Activated CD8-positive, alpha-beta memory T cell treated with anti-CD3 and anti-CD28 coated beads for 36 hours (primary cell): ENCODE results near the gene ZP4. TPM values are rescaled to one million over a fixed set of nuclear protein-coding genes. Genes with fewer than 3 reads are reported as not detected.

Source experiments
- CTCF ChIA-PET: fragments of 350-600 bp; sonication (Branson Sonifier 250); formaldehyde crosslinking; loops from one replicate; lab custom pipeline; 2021; ENCODE audit warnings: antibody characterized with exemption; lab: Charles Lee
- POLR2A ChIA-PET: fragments of 350-600 bp; sonication (Branson Sonifier 250); formaldehyde crosslinking; loops from one replicate; lab custom pipeline; 2021; ENCODE audit warnings: antibody characterized with exemption; lab: Charles Lee
- total RNA-seq, 2 experiments: library from RNA; stranded (reverse); gene quantifications; one replicate each; pipeline ENCODE4 v1.2.3, GENCODE V29; 2021

Gene ZP4, protein sequence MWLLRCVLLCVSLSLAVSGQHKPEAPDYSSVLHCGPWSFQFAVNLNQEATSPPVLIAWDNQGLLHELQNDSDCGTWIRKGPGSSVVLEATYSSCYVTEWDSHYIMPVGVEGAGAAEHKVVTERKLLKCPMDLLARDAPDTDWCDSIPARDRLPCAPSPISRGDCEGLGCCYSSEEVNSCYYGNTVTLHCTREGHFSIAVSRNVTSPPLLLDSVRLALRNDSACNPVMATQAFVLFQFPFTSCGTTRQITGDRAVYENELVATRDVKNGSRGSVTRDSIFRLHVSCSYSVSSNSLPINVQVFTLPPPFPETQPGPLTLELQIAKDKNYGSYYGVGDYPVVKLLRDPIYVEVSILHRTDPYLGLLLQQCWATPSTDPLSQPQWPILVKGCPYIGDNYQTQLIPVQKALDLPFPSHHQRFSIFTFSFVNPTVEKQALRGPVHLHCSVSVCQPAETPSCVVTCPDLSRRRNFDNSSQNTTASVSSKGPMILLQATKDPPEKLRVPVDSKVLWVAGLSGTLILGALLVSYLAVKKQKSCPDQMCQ
- not detected for total RNA-seq

DNA sequence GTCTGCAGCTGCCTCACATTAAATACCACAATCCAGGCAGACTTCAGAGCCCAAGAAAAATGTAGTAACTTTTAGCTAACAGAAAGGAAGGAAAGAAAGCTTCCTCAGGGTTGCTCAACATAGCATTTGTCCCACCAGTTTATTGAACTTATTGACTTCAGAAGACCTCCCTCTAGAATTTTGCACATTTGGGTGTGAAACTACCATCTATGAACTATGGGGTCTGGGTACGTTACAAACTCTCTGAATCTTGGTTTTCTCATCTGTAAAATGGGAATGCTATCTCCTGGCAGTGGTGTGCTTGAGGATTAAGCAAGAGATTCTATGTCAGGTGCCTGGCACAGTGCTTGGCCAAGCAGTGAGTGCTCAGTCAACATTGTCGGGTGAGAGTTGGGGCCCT, at the start of gene ZP4:
Gene ZP4 (minus strand): TSS at position 101 of the 400 bp plus-strand sequence. CDS start 287 bp downstream, outside the sequence.
- CTCF ChIA-PET: no interaction called here
- POLR2A ChIA-PET: no interaction called here

DNA sequence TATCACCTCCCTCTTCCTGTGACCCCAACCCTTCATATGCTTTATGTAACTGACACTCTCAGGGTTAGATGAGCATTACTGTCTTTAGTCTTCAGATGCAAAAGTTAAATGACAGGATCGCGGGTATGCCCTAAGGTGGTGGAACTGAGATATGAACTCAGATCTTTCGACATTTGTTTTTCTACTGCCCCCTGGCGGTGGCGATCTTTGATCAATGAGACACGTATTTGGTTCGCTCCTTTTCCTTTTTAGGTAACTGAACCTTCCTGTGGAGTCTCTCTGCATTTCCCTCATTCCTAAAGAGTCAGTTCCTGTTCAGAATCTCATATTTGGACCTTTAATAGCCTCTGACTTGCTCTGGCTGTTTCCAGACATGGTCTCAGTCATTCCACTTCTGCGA, 47.8 kb upstream of the ZP4 start:
- ChIA-PET POLR2A (no interaction called here), CTCF (no interaction called here)

DNA sequence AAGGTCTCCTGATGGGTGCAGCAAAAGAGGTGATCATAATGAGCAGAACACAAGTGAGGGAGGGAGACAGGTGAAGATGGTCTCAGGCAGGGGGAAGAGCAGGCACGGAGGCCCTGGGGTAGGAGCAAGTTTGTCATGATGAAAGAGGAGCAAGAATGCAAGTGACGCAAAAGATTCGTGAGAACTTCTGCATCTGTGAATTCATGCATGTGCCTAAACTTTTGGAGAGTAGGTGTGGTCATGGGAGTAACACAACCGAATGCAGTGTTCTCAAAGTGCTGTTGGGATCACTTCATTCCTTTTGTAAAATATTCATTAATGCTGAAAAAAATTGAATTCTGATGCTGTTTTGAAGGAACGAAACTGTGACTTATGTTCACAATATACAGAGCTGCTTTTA, 47.3 kb upstream of the ZP4 start:
- CTCF ChIA-PET: no interaction called here

DNA sequence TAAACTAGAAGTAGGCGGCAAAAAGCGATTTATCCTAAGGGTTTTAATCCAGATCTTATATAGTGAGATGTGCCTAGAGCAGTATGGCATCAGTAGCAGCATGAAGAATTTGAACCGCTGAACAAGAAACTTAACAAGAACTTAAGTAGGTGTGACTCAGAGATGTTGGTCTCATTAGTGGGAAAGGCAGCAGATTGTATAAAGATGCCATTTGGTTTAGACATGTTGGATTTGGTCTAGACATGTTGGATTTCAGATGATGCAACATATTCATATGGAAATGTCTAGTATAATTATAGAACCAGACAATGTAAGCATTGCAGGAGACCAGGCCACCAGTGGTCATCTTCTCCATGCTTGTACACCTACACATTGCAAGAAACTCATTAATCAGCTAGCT, 42.1 kb upstream of the ZP4 start:
- POLR2A ChIA-PET: no interaction called here
- CTCF ChIA-PET: no interaction called here

More for the DNA sequence above, 47.3 kb upstream of the ZP4 start:
- POLR2A ChIA-PET: no interaction called here

DNA sequence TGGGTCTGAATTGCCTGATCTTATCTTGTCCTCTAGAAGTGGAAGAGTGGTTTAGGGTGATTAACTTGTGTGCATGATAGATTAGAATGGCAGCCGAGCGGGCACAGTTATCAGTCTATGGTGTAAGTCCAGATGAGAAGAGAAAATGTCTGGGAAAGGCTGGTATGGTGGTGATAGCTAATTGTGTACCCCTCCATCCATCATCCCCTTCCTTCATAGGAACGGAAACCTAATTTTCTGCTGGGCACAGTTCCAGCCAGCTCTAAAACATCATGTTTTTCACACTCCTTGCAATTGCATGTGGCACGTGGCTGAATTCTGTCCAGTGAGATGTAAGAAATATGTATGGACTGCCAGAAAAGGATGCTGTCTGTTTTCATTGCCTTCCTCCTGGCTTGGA, 40.9 kb upstream of the ZP4 start:
- POLR2A ChIA-PET: no interaction called here
- CTCF ChIA-PET: no interaction called here

DNA sequence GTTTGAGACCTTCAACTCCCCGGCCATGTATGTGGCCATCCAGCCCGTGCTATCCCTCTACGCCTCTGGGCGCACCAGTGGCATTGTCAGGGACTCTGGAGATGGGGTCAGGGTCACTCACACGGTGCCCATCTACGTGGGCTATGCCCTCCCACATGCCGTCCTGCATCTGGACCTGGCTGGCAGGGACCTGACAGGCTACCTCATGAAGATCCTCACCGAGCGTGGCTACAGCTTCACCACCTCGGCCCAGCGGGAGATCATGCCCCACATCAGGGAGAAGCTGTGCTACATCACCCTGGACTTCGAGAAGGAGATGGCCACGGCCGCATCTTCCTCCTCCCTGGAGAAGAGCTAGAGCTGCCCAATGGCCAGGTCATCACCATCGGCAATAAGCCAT, 36.5 kb upstream of the ZP4 start:
- CTCF ChIA-PET: no interaction called here
- POLR2A ChIA-PET: no interaction called here

DNA sequence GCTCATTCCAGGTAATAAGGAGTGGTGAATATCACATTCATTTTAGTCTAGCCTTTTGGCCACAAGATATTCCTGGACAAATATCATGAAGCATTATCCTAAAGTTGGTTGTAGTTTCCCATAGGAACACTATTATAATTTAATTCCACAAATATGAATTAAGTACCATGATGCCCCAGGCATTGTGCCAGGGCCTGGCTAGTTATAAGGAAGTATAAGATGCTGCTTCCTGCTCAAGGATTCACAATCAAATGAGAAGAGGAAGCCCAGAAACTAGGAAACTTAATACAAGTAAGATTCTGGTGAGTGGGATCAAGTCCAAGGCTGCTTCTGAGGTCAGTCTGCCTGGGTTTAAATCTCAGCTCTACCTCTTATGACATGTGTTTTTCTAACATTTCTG, 30.6 kb upstream of the ZP4 start:
- ChIA-PET POLR2A (no interaction called here), CTCF (no interaction called here)

DNA sequence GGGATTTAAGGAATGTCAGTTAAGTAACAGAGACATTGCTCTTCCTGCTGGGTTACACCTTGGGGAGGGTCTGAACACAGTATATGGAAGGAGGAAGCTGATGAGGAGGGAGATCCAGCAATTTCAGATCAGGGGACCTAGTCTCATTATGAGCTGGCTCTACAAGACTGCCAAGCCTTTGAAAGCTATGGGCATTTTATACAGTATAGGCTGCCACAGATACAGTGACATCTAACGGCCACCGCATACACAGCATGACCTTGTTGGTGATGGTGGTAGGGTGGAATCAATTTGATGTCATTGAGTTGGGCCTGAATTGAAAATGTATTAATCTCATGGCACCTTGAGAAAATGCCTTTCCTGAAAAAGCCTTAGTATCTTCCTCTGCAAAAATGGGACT, 22.6 kb upstream of the ZP4 start:
- ChIA-PET CTCF (no interaction called here), POLR2A (no interaction called here)

DNA sequence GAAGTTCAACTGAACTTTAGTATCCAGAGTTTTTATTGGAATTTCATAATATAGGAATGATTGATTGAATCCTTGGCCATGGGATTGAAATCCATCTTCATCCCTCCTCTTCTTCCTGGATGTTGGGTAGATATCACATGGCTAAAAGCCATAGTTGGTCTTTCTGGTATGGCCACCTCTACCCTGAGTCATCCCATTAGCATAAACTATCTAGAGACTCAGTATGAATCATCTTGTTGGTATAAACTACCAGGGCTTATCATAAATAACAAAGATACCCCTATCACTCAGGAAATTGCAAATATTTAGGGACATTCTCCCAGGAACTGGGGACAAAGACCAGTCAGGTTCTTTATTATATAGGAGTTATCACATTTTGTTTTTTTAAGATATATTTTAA, 21.2 kb upstream of the ZP4 start:
- ChIA-PET CTCF (no interaction called here), POLR2A (no interaction called here)

DNA sequence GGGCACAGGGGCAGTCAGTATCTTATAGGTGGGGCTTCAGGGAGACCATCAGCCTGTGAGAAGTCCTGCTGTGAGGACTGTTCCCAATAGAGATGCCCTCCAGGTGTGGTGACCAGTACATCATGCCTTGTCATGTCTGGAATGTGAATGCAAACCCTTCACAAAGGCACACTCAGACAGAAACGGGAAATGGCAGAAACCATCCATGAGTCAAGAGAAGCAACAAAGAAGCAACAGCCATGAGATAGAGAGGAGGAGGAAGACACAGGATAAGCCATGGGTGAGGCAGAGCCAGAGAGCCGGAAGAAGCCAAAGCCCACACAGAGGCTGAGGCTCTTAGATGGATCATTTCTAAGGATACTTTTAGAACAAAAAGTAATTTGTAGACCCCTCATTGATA, 20.1 kb upstream of the ZP4 start:
- ChIA-PET POLR2A (no interaction called here), CTCF (no interaction called here)

DNA sequence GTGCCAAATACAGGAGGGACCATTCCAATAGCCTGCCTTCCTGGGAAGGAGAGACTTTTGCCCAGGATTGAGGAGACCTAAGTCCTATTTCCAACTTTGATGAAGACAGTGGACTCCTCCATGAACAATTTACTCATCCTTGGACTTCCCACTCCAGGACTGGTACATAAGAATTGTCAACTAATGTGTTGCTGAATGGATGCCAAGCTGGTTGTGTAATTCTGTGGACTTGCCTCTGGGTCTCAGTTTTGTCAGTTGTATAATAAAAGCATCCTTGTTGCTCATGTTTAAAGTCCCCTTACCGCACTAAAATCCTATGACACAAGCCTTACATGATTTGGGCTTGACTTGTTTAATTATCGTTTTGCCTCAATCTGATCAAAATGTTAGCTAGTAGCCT, 13.2 kb upstream of the ZP4 start:
- CTCF ChIA-PET: no interaction called here
- POLR2A ChIA-PET: no interaction called here

DNA sequence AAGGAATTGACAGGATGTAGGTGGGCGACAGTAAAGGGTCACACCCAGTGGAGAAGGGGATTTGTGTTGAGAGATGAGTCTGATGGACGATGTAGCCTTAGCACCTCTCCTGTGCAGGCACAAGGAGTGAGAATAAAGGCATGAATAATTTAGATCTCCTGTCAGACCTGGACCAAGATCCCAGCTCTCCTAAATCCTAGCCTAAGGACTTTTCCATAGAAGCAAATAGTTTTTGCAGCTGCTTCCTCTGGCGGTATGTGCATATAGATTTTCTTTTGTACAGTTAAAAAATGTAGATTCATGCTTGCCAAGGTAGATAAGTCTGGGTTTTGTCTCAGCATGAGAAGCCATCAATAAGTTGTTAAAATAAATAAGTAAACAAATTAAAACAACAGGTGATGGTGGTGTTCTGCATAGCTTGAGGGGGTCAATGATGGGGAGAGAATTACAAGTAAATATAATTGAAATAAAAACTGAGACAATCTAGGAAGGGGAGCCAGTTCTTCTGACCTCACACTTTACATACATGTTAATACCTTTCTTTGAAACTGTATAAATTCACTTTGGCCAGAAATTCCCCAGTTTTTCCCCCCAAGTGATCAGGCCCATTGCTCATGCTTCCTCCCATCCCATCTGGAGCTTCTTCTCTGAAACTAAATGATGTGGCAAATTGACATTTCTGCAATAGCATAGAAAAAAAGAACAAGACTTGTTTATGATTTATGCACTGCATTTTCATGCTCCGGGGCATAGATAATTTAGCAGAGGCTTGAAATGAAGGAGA, 12.4 kb upstream of the ZP4 start:
- ChIA-PET CTCF (no interaction called here), POLR2A (no interaction called here)

DNA sequence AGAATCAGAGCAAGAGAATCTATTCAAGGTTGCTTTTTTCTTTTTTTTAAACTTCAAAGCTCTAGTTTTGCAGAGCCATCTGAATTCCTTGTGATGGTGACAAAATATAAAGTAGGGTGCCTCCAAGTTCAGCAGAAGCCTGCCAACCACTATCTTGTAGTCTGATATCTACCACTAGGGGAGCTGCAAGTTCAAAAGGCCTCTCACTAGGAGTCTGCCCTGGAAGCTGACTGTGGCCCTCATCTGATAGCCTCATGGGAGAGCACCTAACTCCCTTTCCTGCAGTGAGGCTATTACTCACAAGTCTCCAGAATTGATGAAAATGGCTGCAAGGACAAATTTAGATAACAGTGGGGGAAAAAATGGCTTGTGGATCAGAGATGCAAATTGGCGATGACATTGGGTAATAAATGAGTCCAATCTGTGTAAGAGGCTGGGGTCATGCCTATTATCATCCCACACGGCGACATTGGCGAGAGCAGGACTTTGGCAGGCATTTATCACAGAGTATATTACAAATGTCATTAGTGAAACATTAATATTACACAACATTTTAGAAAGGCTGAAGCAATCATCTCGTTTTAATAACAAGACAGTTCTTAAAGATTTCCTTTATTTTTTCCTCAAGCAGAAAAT, 10.7 kb upstream of the ZP4 start:
- ChIA-PET CTCF (no interaction called here), POLR2A (no interaction called here)

DNA sequence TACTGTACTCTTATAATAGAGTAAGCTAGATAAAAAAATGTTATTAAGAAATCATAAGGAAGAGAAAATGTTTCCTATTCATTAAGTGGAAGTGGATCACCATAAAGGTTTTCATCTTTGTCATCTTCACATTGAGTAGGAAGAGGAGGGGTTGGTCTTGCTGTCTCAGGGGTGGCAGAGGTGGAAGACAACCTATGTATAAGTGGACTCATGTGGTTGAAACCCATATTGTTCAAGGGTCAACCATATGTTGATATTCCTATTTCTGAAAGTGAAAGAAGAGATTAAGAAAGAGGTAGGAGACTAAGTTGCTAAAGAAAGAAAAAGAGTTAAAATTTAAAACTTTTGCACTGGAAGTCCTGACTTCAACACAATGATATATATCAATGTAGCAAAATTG, 4.9 kb upstream of the ZP4 start:
- POLR2A ChIA-PET: no interaction called here
- CTCF ChIA-PET: no interaction called here

DNA sequence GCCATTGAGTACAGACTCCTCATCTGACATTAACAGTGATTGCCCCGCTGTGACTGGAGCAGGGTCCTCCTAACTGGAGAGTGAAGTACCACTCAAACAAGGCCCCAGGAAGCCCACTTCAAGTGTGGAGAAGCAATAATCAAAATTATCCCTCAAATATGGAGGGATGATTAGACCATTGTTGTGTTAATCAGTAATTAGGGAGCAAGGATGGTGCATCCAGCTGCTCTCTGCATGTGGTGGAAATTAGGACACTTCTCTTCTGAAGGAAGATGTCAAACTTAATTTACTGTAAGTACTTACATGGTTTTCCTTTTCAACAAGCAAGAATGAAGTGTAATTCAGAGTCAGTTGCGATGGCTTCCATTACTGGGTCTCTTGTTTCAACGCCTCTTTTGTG, 3.4 kb upstream of the ZP4 start:
- ChIA-PET POLR2A (no interaction called here), CTCF (no interaction called here)

DNA sequence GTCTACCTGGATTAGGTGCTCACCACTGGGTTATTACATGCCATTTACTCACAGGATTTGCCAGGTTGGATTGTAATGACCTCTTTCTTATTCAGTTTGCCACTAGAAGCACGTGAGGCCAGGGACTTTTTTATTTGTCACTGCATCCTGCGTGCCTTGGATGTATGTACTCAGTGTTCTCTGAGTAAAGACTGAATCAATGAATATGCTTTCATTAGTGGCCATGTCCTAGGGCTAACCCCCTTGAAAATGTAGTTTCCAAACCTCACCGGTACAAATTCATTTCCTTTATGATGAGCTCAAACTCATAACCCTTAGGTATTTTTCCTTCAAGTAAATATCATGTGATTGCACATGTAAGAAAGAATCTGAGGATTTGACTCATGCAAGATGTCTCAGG, 1.3 kb upstream of the ZP4 start:
- ChIA-PET POLR2A (no interaction called here), CTCF (no interaction called here)

DNA sequence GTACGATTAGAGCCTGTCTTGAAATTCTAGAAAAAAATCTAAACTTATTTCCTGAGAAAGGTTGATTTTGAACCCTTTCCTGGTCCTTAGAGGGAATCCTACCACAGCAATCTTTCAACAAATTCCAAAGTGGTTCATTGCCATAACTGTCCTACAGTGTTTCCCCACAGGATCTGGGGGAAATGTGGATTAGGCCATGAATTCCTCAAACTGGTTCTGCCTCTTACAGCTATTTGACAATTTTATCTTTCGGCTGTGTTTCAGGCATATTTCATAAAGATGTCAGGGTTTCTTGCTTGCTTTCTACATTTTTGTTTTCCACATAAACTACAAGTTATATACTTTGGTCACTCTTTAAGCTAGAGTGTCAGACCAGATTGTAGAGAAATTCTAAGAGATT, 544 bp upstream of the ZP4 start:
- CTCF ChIA-PET: no interaction called here
- POLR2A ChIA-PET: no interaction called here

DNA sequence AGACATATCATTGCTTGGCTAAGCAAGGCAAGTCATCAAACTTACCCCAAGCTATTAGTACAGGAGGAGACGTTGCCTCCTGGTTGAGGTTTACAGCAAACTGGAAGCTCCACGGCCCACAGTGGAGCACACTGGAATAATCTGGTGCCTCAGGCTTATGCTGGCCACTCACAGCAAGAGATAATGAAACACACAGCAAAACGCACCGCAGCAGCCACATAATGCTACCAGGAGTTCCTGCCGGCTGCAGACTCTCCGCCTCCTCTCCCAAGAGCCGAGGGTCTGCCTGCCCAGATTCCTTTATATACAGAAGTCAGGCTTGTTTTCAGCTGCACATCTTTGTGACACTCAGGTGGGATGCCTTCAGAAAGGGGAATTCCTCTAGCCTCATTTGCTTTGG, 306 bp downstream of the ZP4 start:
- POLR2A ChIA-PET: no interaction called here
- CTCF ChIA-PET: no interaction called here

DNA sequence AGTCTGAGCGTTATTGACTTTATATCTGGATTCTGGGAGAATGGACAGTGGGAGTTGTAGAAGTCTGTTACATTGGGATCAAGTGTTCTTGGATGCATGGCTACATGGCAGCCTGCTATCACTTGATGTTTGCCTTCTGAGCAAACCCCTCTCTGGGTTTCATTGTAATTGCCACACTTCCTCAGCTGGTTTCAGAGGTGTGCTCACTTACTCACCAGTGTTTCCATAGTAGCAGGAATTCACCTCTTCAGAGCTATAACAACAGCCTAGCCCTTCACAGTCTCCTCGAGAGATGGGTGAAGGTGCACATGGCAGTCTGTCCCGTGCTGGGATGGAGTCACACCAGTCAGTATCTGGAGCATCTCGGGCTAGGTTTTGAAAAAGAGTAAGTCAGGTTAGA, 2.6 kb downstream of the ZP4 start:
- CTCF ChIA-PET: no interaction called here
- POLR2A ChIA-PET: no interaction called here

DNA sequence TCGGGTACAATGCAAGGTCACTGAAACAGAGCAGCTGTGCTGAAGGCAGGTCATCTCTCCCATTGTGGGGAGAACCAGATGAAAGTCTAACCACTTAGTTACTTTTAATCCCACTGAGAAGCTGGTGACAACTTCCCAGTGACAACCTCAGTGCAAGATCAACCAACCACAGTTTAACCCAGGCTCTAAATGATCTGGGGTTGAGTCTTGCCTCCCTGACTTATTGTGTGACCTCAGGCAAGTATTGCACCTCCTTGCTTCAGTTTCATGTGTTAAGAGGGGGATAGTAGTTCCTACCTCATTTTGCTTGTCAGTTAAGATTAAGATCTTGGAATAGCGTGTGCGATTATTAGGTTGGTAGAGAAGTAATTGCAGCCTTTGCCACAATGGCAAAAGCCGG, 3.2 kb downstream of the ZP4 start:
- ChIA-PET CTCF (no interaction called here), POLR2A (no interaction called here)

DNA sequence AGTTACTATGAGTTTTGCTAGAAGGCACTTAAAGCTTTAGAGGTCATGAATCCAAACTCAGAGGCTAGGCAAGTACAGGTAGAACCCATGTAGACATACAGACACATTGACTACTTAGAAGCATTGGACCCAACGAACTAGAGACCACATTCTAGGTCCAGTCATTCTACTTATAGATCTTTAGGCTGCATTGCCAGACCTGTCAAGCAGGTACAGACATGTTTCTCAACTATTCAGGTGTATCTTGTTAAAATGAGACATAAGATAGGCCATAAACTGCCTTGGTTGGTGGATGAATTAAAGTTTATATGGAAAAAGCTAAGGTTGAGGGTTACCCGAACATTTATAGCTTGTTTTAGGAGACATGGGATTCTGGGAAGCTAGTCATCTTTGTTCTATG, 6.5 kb downstream of the ZP4 start:
- ChIA-PET CTCF (no interaction called here), POLR2A (no interaction called here)
